ENCODE measurements around the gene FOXO3. TPM values are rescaled to one million over a fixed set of nuclear protein-coding genes. Genes with fewer than 3 reads are reported as not detected.
"Not testable (repeated sequence)": the region's sequence is repeated elsewhere in the genome, so short reads cannot be mapped to it uniquely, and the experiment has no call there.

Gene FOXO3
- total and polyA plus RNA-seq, 2 donors from 2014 or later, result 9.4 to 76.1 TPM

DNA sequence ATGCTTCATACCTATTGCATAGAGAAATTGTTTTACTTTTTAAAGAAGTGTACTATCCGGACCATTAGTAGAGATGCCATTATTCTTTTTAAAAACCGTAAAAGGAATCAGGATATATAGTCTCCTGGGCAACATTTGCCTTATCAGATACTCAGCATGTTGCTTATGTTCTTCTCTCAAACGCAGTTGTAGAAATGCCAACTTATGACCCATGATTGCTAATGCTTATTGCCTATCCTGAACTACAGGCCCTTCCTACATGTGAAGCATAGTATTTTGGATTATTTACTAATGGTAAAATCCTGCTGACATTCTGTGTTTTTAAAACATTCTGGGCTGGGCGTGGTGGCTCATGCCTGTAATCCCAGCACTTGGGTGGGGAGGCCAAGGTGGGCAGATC is 99.5 kb downstream of the FOXO3 start:
- Histone ChIP-seq H3K4me3 (ENCODE audit: low read length in 3 of 3) (no peak overlapping the region), H3K36me3 (ENCODE audit: control insufficient read depth in 2 of 3, insufficient read depth in 3 of 3, low read length in 3 of 3) (peaks cover 0 to 9% (median 0%) of the 10 kb centered on the region in 3 donors), H3K9me3 (ENCODE audit: control insufficient read depth in 2 of 3, insufficient read depth in 1 of 3, low read length in 3 of 3) (no peaks in the 10 kb centered on the region), H3K27me3 (ENCODE audit: control insufficient read depth, insufficient read depth, low read length) (no peaks in the 10 kb centered on the region), H3K9ac (ENCODE audit: low read length in 3 of 3) (no peak overlapping the region), H3K4me1 (ENCODE audit: control insufficient read depth in 2 of 3, insufficient read depth in 2 of 3, low read depth in 1 of 3, low read length in 3 of 3) (peaks cover 3 to 9% (median 6%) of the 10 kb centered on the region in 3 donors), H3K27ac (ENCODE audit: low read depth in 2 of 2, low read length in 2 of 2) (no peak overlapping the region)
- FAIRE-seq (no peak), DNase-seq (no peak)
- intact Hi-C loops (cut with DNase I), result no loop called here
- TF ChIP-seq, protein P1, sequence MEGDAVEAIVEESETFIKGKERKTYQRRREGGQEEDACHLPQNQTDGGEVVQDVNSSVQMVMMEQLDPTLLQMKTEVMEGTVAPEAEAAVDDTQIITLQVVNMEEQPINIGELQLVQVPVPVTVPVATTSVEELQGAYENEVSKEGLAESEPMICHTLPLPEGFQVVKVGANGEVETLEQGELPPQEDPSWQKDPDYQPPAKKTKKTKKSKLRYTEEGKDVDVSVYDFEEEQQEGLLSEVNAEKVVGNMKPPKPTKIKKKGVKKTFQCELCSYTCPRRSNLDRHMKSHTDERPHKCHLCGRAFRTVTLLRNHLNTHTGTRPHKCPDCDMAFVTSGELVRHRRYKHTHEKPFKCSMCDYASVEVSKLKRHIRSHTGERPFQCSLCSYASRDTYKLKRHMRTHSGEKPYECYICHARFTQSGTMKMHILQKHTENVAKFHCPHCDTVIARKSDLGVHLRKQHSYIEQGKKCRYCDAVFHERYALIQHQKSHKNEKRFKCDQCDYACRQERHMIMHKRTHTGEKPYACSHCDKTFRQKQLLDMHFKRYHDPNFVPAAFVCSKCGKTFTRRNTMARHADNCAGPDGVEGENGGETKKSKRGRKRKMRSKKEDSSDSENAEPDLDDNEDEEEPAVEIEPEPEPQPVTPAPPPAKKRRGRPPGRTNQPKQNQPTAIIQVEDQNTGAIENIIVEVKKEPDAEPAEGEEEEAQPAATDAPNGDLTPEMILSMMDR (IDR thresholded peaks at IDR 0.05; ENCODE audit: borderline replicate concordance, extremely low read depth, insufficient read depth), result no peak

DNA sequence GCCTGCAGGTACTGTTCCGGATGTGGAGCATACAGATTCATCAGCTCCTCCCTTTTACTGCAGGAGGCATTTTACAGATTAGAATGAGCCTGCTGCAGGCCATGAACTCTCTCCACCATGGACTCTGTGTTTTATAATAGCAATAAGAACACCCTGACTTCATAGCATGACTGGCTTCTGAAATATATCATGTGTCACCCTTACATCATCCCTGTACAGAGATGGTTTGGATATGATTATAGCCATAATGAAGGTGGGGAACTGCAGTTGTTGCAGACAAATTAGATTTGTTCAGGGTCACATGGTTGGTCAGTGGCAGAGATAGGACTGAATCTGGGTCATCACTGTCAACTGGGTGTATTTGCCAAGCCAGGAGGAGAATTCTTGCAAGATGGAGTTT is 100.7 kb downstream of the FOXO3 start:
- Histone ChIP-seq H3K9me3 (ENCODE audit: control insufficient read depth in 2 of 3, insufficient read depth in 1 of 3, low read length in 3 of 3) (no peaks in the 10 kb centered on the region), H3K4me1 (ENCODE audit: control insufficient read depth in 2 of 3, insufficient read depth in 2 of 3, low read depth in 1 of 3, low read length in 3 of 3) (peaks cover 0 to 6% (median 3%) of the 10 kb centered on the region in 3 donors), H3K27ac (ENCODE audit: low read depth in 2 of 2, low read length in 2 of 2) (no peak overlapping the region), H3K27me3 (ENCODE audit: control insufficient read depth, insufficient read depth, low read length) (no peaks in the 10 kb centered on the region), H3K4me3 (ENCODE audit: low read length in 3 of 3) (no peak overlapping the region), H3K9ac (ENCODE audit: low read length in 3 of 3) (no peak overlapping the region), H3K36me3 (ENCODE audit: control insufficient read depth in 2 of 3, insufficient read depth in 3 of 3, low read length in 3 of 3) (peaks cover 0 to 9% (median 0%) of the 10 kb centered on the region in 3 donors)
- intact Hi-C loops (cut with DNase I), result no loop called here
- no peak for DNase-seq
- TF ChIP-seq, protein P1 (IDR thresholded peaks at IDR 0.05; ENCODE audit: borderline replicate concordance, extremely low read depth, insufficient read depth), result no peak
- FAIRE-seq, result no peak

DNA sequence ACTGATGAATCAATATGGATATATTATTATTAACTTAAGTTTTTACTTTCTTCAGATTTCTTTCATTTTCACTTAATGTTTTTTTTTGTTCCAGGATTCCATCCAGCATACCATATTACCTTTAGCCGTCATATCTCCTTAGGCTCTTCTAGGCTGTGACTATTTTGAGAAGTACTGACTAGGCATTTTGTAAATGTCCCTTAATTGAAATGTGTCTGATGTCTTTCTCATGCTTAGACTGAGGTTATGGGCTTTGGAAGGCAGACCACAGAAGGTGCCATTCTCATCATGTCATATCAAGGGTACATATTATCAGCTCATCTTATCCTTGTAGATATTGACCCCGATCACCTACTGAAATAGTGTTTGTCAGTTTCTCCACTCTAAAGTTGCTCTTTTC is 101.3 kb downstream of the FOXO3 start:
- TF ChIP-seq, protein P1 (IDR thresholded peaks at IDR 0.05; ENCODE audit: borderline replicate concordance, extremely low read depth, insufficient read depth), result no peak
- FAIRE-seq (no peak), DNase-seq (no peak)
- peaks cover 0 to 3% (median 2%) of the 10 kb centered on the region in 3 donors for H3K4me1 ChIP-seq (ENCODE audit: control insufficient read depth in 2 of 3, insufficient read depth in 2 of 3, low read depth in 1 of 3, low read length in 3 of 3)
- H3K9ac ChIP-seq (ENCODE audit: low read length in 3 of 3), result no peak overlapping the region
- no peaks in the 10 kb centered on the region for H3K27me3 ChIP-seq (ENCODE audit: control insufficient read depth, insufficient read depth, low read length)
- H3K4me3 ChIP-seq (ENCODE audit: low read length in 3 of 3), result no peak overlapping the region
- intact Hi-C loops (cut with DNase I), result no loop called here
- H3K9me3 ChIP-seq (ENCODE audit: control insufficient read depth in 2 of 3, insufficient read depth in 1 of 3, low read length in 3 of 3), result no peaks in the 10 kb centered on the region
- H3K36me3 ChIP-seq (ENCODE audit: control insufficient read depth in 2 of 3, insufficient read depth in 3 of 3, low read length in 3 of 3), result peaks cover 0 to 9% (median 0%) of the 10 kb centered on the region in 3 donors
- no peak overlapping the region for H3K27ac ChIP-seq (ENCODE audit: low read depth in 2 of 2, low read length in 2 of 2)

DNA sequence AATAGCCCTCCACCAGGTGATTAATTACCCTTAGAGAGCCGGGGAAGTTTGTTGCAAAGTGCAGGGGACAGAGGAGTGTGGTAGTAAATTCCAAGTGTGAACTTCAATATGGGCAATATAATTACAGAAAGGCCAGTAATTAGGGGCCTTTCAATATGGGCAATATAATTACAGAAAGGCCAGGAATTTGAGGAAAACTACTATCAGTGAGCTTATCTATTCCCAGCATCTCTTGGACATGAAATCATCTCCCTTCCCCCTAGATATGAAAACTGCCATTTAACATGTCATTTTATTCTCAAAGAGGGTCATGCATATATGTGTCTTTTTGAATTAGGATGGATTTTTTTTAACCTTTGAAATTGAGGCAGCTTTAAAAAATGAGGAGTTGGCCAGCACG is 102.0 kb downstream of the FOXO3 start:
- TF ChIP-seq, protein P1 (IDR thresholded peaks at IDR 0.05; ENCODE audit: borderline replicate concordance, extremely low read depth, insufficient read depth), result no peak
- intact Hi-C loops (cut with DNase I), result no loop called here
- no peak for FAIRE-seq
- Histone ChIP-seq H3K36me3 (ENCODE audit: control insufficient read depth in 2 of 3, insufficient read depth in 3 of 3, low read length in 3 of 3) (peaks cover 0 to 9% (median 0%) of the 10 kb centered on the region in 3 donors), H3K4me1 (ENCODE audit: control insufficient read depth in 2 of 3, insufficient read depth in 2 of 3, low read depth in 1 of 3, low read length in 3 of 3) (peaks cover under 1 to 6% (median 5%) of the 10 kb centered on the region in 3 donors), H3K27ac (ENCODE audit: low read depth in 2 of 2, low read length in 2 of 2) (no peak overlapping the region), H3K9me3 (ENCODE audit: control insufficient read depth in 2 of 3, insufficient read depth in 1 of 3, low read length in 3 of 3) (no peaks in the 10 kb centered on the region), H3K9ac (ENCODE audit: low read length in 3 of 3) (no peak overlapping the region), H3K27me3 (ENCODE audit: control insufficient read depth, insufficient read depth, low read length) (no peaks in the 10 kb centered on the region), H3K4me3 (ENCODE audit: low read length in 3 of 3) (no peak overlapping the region)
- DNase-seq, result peak in 1 of 5 donors; percentile 44

DNA sequence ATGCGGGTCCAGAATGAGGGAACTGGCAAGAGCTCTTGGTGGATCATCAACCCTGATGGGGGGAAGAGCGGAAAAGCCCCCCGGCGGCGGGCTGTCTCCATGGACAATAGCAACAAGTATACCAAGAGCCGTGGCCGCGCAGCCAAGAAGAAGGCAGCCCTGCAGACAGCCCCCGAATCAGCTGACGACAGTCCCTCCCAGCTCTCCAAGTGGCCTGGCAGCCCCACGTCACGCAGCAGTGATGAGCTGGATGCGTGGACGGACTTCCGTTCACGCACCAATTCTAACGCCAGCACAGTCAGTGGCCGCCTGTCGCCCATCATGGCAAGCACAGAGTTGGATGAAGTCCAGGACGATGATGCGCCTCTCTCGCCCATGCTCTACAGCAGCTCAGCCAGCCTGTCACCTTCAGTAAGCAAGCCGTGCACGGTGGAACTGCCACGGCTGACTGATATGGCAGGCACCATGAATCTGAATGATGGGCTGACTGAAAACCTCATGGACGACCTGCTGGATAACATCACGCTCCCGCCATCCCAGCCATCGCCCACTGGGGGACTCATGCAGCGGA is 102.9 kb downstream of the FOXO3 start:
- Histone ChIP-seq H3K36me3 (ENCODE audit: control insufficient read depth in 2 of 3, insufficient read depth in 3 of 3, low read length in 3 of 3) (peaks cover 0 to 14% (median 2%) of the 10 kb centered on the region in 3 donors), H3K4me1 (ENCODE audit: control insufficient read depth in 2 of 3, insufficient read depth in 2 of 3, low read depth in 1 of 3, low read length in 3 of 3) (peaks cover 2 to 11% (median 9%) of the 10 kb centered on the region in 3 donors)
- H3K9me3 ChIP-seq (ENCODE audit: control insufficient read depth in 2 of 3, insufficient read depth in 1 of 3, low read length in 3 of 3); DNase-seq; H3K27me3 ChIP-seq (ENCODE audit: control insufficient read depth, insufficient read depth, low read length); H3K27ac ChIP-seq (ENCODE audit: low read depth in 2 of 2, low read length in 2 of 2); H3K9ac ChIP-seq (ENCODE audit: low read length in 3 of 3); H3K4me3 ChIP-seq (ENCODE audit: low read length in 3 of 3); FAIRE-seq; intact Hi-C loops (cut with DNase I): not testable (repeated sequence)
